ENCODE measurements around the gene CLNK.

The CLNK gene

GRCh38 chr4:10500776-10501175, 183.8 kb downstream of the CLNK start:
- DNase-seq: no peak

- DNase-seq: no peak
These were observed 188.4 kb downstream of the CLNK start for GRCh38 chr4:10496200-10496599.

GRCh38 chr4:10495651-10496050, 188.9 kb downstream of the CLNK start:
- no peak for DNase-seq

GRCh38 chr4:10492464-10492863, 192.1 kb downstream of the CLNK start:
- no peak for DNase-seq

- no peak for DNase-seq
These were observed 193.2 kb downstream of the CLNK start for GRCh38 chr4:10491401-10491800.

- no peak for DNase-seq
These were observed 193.6 kb downstream of the CLNK start for GRCh38 chr4:10490996-10491395.

- DNase-seq: no peak
These were observed 201.7 kb downstream of the CLNK start for GRCh38 chr4:10482913-10483312.

GRCh38 chr4:10480616-10481015, 204.0 kb downstream of the CLNK start:
- DNase-seq: no peak

- no peak for DNase-seq
These were observed 205.9 kb downstream of the CLNK start for GRCh38 chr4:10478621-10479020.

GRCh38 chr4:10470505-10470904, 214.1 kb downstream of the CLNK start:
- DNase-seq: no peak

GRCh38 chr4:10466161-10466560, 218.4 kb downstream of the CLNK start:
- no peak for DNase-seq

- no peak for DNase-seq
These were observed 221.7 kb downstream of the CLNK start for GRCh38 chr4:10462876-10463275.

- no peak for DNase-seq
These were observed 222.6 kb downstream of the CLNK start for GRCh38 chr4:10461850-10462400.

GRCh38 chr4:10461091-10461849, 223.3 kb downstream of the CLNK start:
- peak; percentile 80 for DNase-seq

- DNase-seq: no peak
These were observed 224.1 kb downstream of the CLNK start for GRCh38 chr4:10460313-10461047.

- DNase-seq: no peak
These were observed 225.3 kb downstream of the CLNK start for GRCh38 chr4:10459305-10459704.

- DNase-seq: no peak
These were observed 226.4 kb downstream of the CLNK start for GRCh38 chr4:10458177-10458576.

GRCh38 chr4:10457255-10457801, 227.2 kb downstream of the CLNK start, which contains the start of gene ZNF518B:
TSS of gene ZNF518B (minus strand) at chr4:10457426. CDS start at chr4:10446328, 11,098 bp downstream.
- DNase-seq: peak; percentile 77

GRCh38 chr4:10456595-10457254, 227.8 kb downstream of the CLNK start:
- peak; percentile 65 for DNase-seq

GRCh38 chr4:10456260-10456594, 228.3 kb downstream of the CLNK start:
- peak; percentile 53 for DNase-seq

- DNase-seq: no peak
These were observed 229.4 kb downstream of the CLNK start for GRCh38 chr4:10455133-10455532.

GRCh38 chr4:10454726-10455125, 229.8 kb downstream of the CLNK start:
- no peak for DNase-seq

GRCh38 chr4:10454121-10454520, 230.4 kb downstream of the CLNK start:
- peak; percentile 77 for DNase-seq

All from hematopoietic multipotent progenitor cell treated with erythropoietin and hydrocortisone succinate and interleukin-3 and kit ligand, for 8 days (in vitro differentiated cells).